ENCODE data around the gene SPN. TPM values are rescaled to one million over a fixed set of nuclear protein-coding genes. Genes with fewer than 3 reads are reported as not detected.
"Not testable (repeated sequence)": the region's sequence is repeated elsewhere in the genome, so short reads cannot be mapped to it uniquely, and the experiment has no call there.

SPN gene
- polyA plus RNA-seq, 1 of the 3 experiments (the other 2 are of a cell fraction) = 0.10 TPM

DNA sequence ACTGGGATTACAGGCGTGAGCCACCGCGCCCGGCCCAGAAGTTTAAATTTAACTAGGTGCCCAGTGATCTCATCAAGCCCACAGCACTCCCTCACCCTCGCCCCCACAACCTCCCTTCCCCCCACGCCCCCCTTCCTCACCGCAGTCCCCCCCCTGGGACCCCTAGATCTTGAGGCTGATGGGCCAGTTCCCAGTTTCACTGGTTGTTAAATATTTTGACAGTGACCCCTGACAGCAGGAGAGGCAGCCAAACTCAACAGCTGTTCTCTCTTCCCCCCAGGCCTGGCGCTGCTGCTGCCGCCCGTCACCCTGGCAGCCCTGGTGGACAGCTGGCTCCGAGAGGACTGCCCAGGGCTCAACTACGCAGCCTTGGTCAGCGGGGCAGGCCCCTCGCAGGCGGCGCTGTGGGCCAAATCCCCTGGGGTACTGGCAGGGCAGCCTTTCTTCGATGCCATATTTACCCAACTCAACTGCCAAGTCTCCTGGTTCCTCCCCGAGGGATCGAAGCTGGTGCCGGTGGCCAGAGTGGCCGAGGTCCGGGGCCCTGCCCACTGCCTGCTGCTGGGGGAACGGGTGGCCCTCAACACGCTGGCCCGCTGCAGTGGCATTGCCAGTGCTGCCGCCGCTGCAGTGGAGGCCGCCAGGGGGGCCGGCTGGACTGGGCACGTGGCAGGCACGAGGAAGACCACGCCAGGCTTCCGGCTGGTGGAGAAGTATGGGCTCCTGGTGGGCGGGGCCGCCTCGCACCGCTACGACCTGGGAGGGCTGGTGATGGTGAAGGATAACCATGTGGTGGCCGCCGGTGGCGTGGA lies 31.5 kb downstream of the SPN start:
- Histone ChIP-seq H3K4me3 (ENCODE audit: low read depth in 2 of 2, low read length in 1 of 2) (no peak overlapping the region), H3K79me2 (ENCODE audit: insufficient read depth) (no peaks in the 10 kb centered on the region), H3K27me3 (ENCODE audit: insufficient read depth) (no peaks in the 10 kb centered on the region), H3K4me2 (no peak overlapping the region), H3K9ac (no peak overlapping the region), H2AFZ (ENCODE audit: low read depth) (no peak overlapping the region), H4K20me1 (ENCODE audit: insufficient read depth) (no peaks in the 10 kb centered on the region), H3K4me1 (ENCODE audit: control insufficient read depth in 1 of 2, insufficient read depth in 2 of 2, low read depth in 1 of 2, low read length in 1 of 2) (no peaks in the 10 kb centered on the region; a peak in 1 of 4 replicates), H3K9me2 (no peaks in the 10 kb centered on the region), H3K9me3 (no peaks in the 10 kb centered on the region), H3K36me3 (replicated peaks in 1 of 2; ENCODE audit: control insufficient read depth in 1 of 2, insufficient read depth in 2 of 2, low read length in 1 of 2) (no peaks in the 10 kb centered on the region), H3F3A (replicated peaks; ENCODE audit: insufficient read depth) (no peaks in the 10 kb centered on the region), H3K27ac (ENCODE audit: low read depth in 2 of 2, low read length in 1 of 2) (no peak overlapping the region)
- DNase-seq = peak; percentile 53
- ChIA-PET POLR2A (no interaction called here), CTCF (no interaction called here)
- TF ChIP-seq YY1 (IDR thresholded peaks at IDR 0.05; ENCODE audit: low read depth) (no peak), FOXJ3 (CRISPR knock-in tag; IDR thresholded peaks at IDR 0.05) (no peak), RAD21 (IDR thresholded peaks at IDR 0.05; ENCODE audit: low read length) (no peak), JUND (IDR thresholded peaks at IDR 0.05) (no peak), NFIC (IDR thresholded peaks at IDR 0.05; ENCODE audit: borderline replicate concordance) (no peak), RXRA (IDR thresholded peaks at IDR 0.05; ENCODE audit: borderline replicate concordance, low read depth) (no peak)
- TF ChIP-seq, protein P1, sequence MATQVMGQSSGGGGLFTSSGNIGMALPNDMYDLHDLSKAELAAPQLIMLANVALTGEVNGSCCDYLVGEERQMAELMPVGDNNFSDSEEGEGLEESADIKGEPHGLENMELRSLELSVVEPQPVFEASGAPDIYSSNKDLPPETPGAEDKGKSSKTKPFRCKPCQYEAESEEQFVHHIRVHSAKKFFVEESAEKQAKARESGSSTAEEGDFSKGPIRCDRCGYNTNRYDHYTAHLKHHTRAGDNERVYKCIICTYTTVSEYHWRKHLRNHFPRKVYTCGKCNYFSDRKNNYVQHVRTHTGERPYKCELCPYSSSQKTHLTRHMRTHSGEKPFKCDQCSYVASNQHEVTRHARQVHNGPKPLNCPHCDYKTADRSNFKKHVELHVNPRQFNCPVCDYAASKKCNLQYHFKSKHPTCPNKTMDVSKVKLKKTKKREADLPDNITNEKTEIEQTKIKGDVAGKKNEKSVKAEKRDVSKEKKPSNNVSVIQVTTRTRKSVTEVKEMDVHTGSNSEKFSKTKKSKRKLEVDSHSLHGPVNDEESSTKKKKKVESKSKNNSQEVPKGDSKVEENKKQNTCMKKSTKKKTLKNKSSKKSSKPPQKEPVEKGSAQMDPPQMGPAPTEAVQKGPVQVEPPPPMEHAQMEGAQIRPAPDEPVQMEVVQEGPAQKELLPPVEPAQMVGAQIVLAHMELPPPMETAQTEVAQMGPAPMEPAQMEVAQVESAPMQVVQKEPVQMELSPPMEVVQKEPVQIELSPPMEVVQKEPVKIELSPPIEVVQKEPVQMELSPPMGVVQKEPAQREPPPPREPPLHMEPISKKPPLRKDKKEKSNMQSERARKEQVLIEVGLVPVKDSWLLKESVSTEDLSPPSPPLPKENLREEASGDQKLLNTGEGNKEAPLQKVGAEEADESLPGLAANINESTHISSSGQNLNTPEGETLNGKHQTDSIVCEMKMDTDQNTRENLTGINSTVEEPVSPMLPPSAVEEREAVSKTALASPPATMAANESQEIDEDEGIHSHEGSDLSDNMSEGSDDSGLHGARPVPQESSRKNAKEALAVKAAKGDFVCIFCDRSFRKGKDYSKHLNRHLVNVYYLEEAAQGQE (IDR thresholded peaks at IDR 0.05; ENCODE audit: low read depth, low read length) = no peak
- TF ChIP-seq, protein P2, sequence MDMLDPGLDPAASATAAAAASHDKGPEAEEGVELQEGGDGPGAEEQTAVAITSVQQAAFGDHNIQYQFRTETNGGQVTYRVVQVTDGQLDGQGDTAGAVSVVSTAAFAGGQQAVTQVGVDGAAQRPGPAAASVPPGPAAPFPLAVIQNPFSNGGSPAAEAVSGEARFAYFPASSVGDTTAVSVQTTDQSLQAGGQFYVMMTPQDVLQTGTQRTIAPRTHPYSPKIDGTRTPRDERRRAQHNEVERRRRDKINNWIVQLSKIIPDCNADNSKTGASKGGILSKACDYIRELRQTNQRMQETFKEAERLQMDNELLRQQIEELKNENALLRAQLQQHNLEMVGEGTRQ (IDR thresholded peaks at IDR 0.05; ENCODE audit: borderline replicate concordance, low read depth, low read length) = no peak
- TF ChIP-seq, protein P3, sequence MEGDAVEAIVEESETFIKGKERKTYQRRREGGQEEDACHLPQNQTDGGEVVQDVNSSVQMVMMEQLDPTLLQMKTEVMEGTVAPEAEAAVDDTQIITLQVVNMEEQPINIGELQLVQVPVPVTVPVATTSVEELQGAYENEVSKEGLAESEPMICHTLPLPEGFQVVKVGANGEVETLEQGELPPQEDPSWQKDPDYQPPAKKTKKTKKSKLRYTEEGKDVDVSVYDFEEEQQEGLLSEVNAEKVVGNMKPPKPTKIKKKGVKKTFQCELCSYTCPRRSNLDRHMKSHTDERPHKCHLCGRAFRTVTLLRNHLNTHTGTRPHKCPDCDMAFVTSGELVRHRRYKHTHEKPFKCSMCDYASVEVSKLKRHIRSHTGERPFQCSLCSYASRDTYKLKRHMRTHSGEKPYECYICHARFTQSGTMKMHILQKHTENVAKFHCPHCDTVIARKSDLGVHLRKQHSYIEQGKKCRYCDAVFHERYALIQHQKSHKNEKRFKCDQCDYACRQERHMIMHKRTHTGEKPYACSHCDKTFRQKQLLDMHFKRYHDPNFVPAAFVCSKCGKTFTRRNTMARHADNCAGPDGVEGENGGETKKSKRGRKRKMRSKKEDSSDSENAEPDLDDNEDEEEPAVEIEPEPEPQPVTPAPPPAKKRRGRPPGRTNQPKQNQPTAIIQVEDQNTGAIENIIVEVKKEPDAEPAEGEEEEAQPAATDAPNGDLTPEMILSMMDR (IDR thresholded peaks at IDR 0.05) = no peak
- WGBS (ENCODE audit: low lambda C conversion rate) = 84% methylated on average over 18 of the region's 41 CpGs

DNA sequence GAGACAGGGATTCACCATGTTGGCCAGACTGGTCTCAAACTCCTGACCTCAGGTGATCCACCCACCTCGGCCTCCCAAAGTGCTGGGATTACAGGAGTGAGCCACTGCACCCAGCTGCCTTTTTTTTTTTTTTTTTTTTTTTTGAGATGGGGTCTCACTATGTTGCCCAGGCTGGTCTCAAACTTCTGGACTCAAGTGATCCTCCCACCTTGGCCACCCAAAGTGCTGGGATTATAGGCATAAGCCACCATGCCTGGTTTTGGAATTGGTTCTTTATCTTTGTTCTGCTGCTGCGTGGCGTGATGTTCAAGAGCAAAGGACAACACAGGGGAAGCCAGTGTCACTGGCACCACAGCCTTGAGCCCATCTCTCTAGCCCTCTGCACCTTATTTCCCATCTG lies 32.6 kb downstream of the SPN start:
- DNase-seq; H3K36me3 ChIP-seq (replicated peaks in 1 of 2; ENCODE audit: control insufficient read depth in 1 of 2, insufficient read depth in 2 of 2, low read length in 1 of 2); H3K27ac ChIP-seq (ENCODE audit: low read depth in 2 of 2, low read length in 1 of 2); H3K9me3 ChIP-seq; H3K4me2 ChIP-seq; CTCF ChIA-PET; H2AFZ ChIP-seq (ENCODE audit: low read depth); H3F3A ChIP-seq (replicated peaks; ENCODE audit: insufficient read depth); POLR2A ChIA-PET; H3K79me2 ChIP-seq (ENCODE audit: insufficient read depth); H3K9me2 ChIP-seq; H3K4me1 ChIP-seq (ENCODE audit: control insufficient read depth in 1 of 2, insufficient read depth in 2 of 2, low read depth in 1 of 2, low read length in 1 of 2); H3K27me3 ChIP-seq (ENCODE audit: insufficient read depth); H3K9ac ChIP-seq; H4K20me1 ChIP-seq (ENCODE audit: insufficient read depth); H3K4me3 ChIP-seq (ENCODE audit: low read depth in 2 of 2, low read length in 1 of 2): not testable (repeated sequence)
- 90% methylated on average over 3 of the region's 3 CpGs for WGBS (ENCODE audit: low lambda C conversion rate)

Measured in SK-N-SH (cell line).